ENCODE data around the gene CCDC27.

DNA sequence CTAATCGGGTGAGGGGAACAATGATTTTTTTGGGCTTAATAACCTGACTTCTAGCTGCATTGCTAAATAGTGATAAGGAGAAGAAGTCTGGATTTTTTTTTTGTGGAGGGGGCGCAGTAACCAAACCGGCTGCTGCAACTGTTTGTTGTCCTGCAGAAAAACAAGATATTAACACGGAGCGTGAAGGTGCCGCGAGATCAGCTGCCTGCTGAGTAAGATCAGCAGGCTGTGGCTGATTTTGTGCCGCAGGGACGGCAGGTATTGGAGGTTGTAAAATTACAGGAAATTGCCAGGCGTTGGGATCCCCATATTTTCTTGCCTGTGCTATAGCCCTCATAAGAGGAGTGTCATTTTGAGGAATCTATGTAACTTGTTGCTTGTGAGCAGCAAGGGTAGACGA lies 52.8 kb downstream of the CCDC27 start:
- TF ChIP-seq, protein P1, sequence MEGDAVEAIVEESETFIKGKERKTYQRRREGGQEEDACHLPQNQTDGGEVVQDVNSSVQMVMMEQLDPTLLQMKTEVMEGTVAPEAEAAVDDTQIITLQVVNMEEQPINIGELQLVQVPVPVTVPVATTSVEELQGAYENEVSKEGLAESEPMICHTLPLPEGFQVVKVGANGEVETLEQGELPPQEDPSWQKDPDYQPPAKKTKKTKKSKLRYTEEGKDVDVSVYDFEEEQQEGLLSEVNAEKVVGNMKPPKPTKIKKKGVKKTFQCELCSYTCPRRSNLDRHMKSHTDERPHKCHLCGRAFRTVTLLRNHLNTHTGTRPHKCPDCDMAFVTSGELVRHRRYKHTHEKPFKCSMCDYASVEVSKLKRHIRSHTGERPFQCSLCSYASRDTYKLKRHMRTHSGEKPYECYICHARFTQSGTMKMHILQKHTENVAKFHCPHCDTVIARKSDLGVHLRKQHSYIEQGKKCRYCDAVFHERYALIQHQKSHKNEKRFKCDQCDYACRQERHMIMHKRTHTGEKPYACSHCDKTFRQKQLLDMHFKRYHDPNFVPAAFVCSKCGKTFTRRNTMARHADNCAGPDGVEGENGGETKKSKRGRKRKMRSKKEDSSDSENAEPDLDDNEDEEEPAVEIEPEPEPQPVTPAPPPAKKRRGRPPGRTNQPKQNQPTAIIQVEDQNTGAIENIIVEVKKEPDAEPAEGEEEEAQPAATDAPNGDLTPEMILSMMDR (conservative IDR thresholded peaks at IDR 0.05; ENCODE audit: low read depth, low read length), result no peak
- TF ChIP-seq EZH2 (IDR thresholded peaks at IDR 0.05; ENCODE audit: low read length, unreplicated experiment) (no peak), EZH2phosphoT487 (IDR thresholded peaks at IDR 0.05; ENCODE audit: borderline replicate concordance, low read length) (no peak)
